GM12872 (cell line): ENCODE results near the gene OR5K1.

ENCODE experiments used
- TF ChIP-seq, protein P1 (sequence below): IDR thresholded peaks from 3 replicates; pipeline ENCODE4 v1.5.1; 2011; ENCODE audit warnings: low read depth, mild to moderate bottlenecking, low read length, moderate library complexity; ENCODE audit not compliant: insufficient read depth

Gene OR5K1

DNA sequence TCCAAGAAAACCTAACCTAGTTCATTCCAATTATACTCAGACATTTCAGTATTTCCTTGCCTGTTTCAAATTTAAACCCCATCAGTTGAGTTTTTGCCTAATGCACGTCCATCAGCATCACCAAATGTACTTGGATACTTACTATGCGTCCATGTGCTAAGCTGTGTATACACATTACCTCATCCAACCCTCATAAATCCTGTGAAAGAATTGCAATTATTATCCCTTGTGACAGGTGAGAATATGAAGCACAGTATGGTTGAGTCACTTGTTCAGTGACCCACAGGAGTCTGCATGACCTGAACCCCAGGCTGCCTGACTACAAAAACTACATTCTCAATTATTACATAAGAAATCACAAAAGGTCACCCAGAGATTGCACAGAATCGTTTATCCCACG, 37.0 kb downstream of the OR5K1 start:
- TF ChIP-seq, protein P1, sequence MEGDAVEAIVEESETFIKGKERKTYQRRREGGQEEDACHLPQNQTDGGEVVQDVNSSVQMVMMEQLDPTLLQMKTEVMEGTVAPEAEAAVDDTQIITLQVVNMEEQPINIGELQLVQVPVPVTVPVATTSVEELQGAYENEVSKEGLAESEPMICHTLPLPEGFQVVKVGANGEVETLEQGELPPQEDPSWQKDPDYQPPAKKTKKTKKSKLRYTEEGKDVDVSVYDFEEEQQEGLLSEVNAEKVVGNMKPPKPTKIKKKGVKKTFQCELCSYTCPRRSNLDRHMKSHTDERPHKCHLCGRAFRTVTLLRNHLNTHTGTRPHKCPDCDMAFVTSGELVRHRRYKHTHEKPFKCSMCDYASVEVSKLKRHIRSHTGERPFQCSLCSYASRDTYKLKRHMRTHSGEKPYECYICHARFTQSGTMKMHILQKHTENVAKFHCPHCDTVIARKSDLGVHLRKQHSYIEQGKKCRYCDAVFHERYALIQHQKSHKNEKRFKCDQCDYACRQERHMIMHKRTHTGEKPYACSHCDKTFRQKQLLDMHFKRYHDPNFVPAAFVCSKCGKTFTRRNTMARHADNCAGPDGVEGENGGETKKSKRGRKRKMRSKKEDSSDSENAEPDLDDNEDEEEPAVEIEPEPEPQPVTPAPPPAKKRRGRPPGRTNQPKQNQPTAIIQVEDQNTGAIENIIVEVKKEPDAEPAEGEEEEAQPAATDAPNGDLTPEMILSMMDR = no peak

DNA sequence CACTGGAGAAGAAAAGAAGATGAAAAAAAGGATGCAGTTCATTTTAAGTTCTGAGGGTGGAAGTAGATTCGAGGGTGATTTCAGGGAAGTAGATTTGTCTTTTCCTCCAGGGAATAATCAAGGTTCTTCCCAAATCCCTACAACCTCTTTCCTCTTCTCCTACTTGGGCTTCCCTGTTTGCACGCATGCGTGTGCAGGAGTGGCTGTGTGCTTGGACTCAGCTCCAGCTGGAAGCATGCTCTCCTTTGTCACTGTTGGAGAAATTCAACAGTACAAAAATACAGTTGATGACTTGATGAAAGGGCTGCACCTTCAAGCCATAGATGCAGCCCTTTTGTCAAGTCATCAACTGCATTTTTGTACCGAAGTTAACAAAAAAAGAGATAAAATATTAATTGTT, 38.3 kb downstream of the OR5K1 start:
- TF ChIP-seq, protein P1 = no peak

DNA sequence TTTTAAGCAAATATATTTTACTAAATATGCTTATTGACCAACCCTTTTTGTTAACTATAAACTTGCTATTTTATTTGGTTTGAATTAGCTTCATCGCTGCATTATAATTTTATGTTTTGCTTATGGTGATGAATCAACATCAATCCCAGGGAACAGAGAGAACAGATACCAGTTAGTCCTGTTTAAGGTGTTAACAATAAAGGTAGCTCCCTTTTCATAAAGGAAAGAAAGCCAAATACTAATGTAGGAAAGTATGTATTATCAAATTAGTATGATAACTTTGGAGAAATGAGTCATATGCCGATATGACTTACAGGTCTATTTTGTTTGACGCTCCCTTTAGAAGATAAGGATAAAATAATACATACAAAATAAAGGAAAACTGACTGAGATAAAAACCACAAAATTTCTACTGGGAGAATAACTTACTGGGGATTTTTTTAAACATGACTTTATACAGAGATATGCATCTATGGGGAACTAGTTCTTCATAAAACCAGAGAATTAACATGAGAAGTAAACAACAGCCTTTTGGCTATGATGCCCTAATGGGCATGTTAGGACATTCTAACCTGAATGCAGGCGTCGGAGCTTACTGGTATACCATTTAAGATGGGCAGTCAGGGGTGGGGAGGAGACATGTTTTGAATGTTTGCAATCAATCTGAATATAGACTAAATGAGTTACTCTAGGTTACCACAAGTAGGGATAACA, 39.0 kb downstream of the OR5K1 start:
- TF ChIP-seq, protein P1 = no peak

DNA sequence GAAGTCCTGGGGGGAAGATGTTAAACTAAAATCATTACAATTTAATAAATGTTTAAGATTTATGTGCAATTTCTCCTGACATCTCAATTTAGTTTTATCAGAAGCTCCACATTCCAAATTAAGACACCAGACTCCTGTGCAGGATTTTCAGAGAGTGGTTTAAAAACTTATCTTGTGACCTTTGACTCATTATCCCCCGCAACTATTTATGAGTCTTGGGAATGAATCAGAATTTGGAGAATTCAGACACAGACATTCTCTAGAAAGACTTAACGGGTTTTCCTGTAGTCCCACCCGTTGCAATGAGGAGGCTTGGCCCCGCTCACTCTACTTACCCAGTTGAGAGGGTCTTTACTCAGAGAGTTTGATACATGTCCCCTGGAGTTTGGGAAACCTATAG, 41.5 kb downstream of the OR5K1 start:
- TF ChIP-seq, protein P1 = no peak

DNA sequence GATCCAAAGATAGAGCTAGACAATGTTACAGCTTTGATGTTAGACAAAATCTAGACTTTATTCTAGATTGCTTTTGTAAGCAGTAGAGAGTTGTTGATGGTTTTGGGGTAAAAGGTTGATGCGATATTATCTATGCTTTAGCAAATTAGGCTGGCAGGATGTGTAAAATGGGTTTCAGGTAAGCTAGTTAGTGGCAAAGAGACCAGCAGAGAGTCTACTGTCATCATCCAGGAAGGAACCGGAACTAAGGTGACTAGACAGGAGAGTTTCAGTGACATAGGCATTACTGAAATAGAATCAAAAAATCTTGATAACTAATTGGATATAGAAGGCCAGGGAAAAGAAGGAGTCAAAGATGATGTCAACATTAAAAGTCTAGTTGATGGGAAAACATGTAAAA, 45.6 kb downstream of the OR5K1 start:
- TF ChIP-seq, protein P1 = no peak

DNA sequence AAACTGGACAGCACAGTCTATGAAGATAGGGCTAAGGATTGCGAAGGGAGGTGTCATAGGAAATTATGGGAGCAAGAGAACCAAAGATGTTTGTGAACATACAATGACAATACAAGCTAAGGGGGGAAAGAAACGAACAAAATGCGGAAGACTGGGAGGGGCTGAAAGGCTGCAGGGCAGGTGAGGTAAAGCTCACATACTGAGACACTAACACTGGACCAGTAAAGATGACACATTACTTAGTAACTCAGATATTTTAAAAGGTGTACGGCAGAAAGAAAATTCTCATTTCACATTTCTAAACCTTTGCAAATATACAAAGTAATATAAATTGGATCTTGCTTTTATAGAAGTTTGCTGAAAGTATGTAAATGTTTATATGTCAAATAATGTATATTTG, 49.6 kb downstream of the OR5K1 start:
- TF ChIP-seq, protein P1 = no peak

DNA sequence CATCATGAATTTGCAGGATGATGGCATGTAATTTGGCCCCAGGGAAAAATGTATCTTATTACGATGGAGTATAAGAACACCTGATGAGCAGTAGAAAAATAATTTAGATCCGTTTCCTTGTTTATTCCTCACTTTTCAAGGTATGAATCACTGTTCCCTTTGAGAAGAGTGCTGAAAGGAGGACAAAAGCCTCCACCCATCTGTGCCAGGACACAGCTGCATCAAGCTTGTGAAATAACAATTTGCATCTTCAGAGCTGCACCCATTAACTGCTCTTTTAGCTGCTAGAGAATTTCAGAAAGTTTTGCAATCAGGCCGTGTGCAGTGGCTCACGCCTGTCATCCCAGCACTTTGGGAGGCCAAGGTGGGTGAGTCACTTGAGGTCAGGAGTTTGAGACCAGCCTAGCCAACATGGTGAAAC, 50.1 kb downstream of the OR5K1 start:
- TF ChIP-seq, protein P1 = no peak
